GM18508 (cell line): ENCODE data around the gene NPEPL1.

Source experiments
- ATAC-seq: cut with Tn5 transposase; IDR thresholded peaks from one replicate; pipeline ENCODE4 v1.9.1; 2021; ENCODE audit warnings: moderate number of reproducible peaks; ENCODE audit not compliant: insufficient read depth, unreplicated experiment

Gene NPEPL1

DNA sequence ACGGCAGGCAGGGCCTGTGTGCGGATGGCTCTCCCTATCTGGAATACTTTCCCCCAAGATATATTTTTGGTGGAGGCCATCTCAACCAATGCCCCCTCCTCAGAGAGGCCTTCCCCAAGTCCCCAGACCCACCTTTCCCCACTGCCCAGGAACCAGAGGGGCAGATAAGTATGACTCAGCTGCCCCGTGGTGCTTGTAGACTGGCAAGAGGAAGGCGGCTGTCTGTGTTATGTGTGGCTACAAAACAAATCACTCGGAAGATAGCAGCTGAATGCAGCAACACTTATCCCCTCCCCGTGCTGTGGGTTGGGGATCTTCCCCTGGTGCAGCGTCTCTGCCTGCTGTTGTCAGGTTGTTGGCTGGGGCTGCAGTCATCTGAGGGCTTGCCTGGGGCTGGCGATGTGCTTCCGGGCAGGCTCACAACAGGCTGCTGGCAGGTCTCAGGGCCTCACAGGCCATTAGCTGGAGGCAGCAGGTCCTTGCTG, 7.1 kb downstream of the NPEPL1 start:
- ATAC-seq, result no peak

DNA sequence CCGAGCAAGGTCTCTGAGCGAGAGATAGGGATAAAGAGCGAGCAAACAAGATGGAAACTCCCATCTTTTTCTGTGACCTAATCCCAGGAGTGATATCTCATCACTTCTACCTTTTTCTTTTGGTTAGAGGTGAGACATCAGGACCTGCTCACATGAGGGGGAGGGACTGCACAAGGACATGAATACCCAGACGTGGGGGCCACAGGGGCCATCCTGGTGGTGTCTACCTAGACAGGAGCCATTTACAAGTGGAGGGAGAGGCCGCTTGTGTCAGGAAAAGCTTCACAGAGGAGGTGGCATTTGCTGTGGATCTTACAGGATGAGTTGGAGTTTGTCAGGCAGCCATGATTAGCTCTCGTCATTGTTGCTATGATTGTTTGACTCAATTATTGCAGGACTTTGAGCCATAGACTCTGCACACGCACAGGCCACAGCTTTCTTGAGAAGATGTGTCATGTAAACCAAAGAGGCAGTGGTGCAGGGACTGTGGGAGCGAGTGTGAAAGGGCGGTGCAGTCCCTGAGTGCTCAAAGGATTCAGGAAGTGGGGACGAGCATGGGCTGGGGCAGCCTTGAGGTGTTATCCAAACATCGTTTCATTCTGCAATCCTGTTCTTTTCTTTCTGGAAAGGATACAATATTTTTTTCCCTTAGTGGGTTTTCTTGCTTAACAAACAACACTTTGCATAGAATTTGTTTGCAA, 7.7 kb downstream of the NPEPL1 start:
- no peak for ATAC-seq

DNA sequence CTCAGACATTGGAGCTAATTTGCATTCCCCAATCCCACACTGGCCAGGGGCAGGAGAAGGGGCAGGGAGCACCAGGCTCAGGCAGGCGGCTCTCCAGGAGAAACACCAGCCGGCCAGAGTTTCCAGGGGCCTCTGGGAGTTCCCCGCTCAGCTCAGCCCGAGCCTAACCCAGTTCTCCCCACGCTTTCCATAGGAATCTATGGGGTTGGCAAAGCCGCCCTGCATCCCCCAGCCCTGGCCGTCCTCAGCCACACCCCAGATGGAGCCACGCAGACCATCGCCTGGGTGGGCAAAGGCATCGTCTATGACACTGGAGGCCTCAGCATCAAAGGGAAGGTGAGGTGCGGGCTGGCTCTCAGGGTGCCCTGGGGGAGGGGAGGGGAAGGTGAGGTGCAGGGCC, 8.2 kb downstream of the NPEPL1 start:
- no peak for ATAC-seq

DNA sequence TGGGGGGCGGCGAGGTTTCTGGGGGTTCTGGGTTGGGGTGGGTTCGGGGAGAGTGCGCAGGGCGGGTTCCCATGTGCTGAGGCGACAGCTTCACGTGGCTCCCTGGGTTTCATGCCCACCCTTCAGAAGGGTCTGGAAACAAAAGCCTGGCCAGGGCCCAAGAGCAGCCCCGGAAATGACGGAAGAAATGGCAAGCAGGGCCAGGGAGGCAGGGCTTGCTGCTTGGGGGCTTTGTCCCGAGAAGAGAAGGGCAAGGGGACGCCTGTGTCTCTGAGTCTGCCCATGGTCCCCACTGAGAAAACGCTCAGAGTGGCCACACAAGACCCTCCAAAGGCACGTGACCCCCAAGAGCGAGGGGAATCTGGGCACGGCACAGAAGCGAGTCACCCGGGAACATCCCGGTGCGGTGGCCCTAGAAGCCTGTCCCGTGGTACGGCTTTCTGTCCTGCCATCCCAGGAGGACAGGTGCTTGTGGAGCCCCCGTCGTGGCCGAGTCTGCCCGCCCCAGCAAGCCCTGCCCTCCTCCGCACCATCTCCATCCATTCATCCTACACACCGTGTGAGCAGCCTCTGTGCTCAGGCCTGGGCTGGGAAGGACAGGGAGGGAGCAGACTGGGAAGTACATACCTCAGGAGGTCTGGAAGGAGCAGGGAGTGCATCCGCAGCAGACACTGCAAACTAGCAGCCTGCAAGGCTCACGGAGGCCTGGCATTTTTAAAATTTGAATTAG, 9.0 kb downstream of the NPEPL1 start:
- ATAC-seq, result no peak

DNA sequence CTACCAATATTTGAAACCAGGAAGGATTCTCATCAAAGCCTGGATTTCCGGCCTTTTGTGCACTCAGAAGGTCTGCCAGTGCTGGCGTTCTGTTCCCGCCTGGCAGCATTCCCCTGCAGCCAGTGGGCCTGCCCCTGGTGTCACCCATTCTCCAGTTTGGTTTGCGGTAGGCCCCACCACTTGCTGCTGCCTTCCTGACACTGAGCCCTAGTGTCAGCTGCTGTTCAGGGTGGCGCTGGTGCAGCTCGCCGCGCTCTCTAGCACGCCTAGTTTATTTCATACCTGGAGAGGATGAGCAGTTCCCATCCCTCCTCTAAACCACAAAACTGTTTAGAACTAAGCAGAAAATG, 9.5 kb downstream of the NPEPL1 start:
- ATAC-seq, result no peak

DNA sequence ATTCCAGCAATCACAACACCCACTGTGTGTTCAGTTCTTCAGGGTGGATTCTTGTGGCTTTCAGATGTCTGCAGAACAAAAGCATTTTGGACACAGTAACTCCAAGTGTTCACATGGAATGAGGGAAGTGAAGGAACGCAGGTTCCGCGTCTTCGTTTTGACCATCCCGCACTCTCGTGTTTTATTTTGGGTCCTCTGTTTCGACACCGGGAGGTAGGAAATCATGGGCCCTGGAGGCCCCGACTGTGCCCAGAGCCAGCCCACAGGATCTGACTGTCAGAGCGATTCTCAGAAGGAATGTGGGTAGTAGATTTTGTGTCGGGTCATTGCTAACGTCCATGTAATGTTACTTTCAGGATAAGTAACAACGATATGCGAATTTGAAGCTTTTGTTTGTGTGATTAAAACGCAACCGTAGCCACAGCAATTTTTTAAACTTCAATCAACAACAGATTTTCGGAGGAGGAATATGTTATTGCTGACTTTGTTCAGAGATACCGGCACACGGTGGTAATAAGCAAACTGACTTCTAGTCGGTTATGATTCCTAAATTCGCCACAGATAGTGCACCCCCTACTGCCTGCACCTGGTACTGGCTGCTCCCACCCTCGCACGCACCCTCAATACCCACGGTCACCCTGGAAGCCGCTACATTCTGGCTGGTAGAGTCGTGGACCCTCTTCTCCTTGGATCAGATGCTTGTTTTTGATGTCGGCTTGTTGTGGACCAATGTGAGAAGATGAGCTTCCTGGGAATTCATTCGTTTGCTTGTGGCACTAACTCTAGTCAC, 10.5 kb downstream of the NPEPL1 start:
- no peak for ATAC-seq

DNA sequence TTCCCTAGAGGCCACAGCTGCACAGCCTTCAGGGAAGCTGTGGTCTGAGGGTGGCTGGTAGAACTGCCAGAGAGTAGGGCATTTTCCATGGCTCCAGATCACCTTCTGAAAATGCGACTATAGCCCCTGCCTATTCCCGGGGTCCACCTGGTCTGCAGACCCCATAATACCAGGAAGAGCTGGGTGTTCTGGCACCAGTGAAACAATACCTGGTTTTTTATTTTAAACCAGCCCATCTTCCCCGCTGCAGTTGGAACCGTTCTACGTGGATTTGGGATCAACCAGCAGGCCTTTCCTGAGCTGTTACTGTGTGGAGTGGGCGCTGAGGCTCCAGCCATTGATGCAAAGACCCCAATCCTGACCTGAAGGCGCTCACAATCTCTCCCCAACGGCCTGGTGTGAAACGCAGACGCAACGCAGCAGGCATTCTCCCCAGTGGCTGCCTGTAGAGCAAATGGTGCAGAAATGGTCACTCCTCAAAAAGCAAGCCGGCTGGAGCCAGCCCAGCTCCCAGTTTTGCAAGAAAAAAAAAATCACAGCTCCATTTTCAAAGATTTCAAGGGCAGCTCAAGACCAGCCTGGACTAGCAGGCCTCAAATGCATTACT, 11.3 kb downstream of the NPEPL1 start:
- no peak for ATAC-seq

DNA sequence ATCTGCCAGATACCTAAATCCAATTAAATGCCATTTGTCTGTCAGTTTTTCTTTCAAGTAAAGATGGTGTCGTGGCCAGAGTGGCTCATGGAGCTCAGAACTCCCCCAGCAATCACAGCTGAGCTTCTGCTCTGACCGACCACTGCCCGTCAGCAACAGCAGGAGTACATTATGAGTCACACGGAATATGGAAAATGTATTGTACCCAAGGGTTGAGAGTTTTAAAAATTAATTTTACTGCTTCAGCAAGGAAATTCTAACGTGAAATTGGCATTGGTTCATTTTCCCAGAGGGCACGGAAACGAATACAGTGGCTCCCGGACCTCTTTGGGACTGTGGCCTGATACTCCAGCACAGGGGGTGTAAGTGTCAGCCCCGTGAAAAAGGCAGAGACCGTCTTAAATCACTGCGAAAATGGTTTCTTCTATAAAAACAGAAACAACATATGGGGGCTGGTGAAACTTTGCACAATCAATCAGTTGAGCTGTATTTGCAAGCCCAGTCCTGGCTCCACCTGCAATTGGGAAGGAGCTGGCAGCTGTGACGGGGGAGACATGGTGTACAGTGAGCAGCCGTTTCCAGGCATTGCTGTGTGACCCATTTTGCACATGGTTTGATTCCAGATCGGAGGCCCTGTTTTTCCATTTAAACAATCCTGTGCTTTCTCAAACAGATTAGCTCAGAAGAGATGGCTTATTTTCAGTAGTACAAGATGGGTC, 12.8 kb downstream of the NPEPL1 start:
- ATAC-seq, result no peak

DNA sequence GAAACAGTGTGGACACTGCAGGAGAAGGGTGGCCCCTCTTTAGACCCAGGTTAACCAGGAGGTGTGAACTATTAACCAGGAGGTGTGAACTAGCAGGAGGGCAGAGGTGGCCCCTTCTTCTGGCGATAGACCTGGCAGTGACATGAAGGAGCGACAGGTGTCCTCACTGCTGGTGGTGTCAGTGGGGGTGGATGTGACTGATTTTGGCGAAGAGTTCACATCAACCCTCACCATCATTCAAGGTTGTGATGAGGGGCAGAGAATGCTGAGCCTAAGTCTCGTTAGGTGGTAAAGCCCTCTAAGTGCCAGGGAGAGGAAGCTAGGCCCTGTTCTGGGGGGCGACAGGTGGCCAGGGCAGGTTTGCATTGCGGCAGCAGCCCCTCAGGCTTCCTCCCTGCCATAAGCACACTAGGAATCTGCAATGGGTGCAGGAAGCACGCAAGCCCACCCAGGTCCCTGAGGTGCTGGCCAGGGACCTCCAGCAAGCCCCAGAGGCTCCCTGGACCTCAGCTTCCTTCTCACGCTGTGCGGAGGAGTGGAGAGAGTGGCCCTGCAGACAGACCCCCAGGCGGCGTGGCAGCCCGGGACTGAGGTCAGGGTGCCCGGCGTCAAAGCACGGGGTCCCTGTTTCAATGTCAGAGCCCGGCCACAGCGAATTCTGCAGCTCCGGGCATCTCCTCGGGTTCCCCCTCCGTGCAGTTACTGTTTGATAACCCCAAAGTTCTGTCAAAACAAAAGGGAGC, 13.7 kb downstream of the NPEPL1 start:
- ATAC-seq, result no peak

DNA sequence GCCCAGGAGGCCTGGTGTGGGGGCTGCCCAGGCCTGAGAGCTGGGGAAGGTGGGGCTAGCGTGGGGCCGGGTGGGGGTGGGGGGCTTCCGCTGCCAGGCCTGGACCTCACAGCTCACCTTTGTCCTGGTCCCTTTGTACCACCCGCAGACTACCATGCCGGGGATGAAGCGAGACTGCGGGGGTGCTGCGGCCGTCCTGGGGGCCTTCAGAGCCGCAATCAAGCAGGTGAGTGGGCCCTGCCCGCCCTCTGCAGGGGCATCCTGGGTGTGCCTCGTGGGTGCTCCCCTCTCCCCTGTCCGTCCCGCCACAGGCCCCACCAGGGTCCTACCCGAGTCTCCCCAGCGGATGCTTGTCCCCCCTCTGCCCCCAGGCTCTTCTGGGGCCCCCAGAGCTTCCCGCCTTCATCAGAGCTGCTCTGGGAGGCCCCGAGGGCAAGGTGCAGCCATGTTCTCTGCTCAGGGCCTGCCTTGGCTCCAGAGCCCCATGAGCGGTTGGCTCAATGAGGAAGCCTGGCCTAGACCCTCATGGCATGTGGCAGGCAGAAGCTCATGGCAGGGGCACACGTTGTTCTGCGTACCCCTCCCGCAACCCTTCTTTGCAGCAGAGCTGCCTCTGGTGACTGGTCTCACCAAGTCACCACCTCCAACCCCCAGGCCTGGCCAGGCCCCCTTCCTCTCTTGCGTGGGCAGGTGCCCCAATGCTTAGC, 14.5 kb downstream of the NPEPL1 start:
- ATAC-seq, result no peak

DNA sequence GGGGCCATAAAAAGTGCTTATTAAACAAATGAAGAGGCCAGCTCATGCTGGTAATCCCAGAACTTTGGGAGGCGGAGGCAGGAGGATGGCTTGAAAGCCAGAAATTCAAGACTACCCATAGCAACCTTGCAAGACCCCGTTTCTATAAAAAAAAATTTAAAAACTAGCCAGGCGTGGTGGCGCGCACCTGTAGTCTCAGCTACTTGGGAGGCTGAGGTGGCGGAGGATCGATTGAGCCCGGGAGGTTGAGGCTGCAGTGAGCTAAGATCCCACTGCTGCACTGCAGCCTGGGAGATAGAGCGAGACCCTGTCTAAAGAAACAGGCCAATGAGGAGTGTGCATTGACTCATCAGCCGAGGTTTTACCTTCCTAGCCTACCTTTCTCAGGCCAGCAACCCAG, 15.2 kb downstream of the NPEPL1 start:
- ATAC-seq, result no peak

DNA sequence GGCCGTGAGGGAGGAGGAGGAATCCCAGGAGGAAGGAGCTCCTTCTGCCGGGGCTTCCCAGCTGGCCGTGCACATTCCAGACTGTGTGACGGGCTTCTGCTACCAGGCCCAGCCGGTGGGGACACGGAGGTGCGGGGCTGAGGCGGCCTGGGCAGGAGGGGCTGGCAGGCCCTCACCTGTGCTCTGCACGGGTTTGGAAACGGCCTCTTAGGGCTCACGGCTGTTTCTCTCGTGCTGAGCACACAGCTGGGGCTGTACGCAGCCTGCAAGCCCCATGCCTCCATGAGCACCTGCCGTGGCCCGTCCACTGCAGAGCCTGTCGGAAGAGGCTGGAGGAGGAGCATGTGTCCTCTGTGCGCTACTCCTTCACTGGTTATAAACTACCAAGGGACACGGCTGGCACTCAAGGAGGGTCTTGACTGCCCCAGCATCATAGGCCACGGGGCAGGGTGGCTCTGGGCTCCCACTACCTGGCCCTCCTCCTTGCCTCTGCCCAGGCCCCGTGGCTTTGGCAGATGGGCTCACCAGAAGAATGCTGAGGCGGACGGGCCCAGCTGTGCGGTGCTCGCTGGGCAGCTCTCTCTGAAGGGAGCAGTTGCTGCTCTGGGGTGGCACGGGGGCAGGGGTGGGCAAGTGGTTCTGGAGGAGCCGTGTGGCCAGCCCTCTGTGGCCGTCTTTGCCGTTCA, 15.8 kb downstream of the NPEPL1 start:
- ATAC-seq, result no peak

DNA sequence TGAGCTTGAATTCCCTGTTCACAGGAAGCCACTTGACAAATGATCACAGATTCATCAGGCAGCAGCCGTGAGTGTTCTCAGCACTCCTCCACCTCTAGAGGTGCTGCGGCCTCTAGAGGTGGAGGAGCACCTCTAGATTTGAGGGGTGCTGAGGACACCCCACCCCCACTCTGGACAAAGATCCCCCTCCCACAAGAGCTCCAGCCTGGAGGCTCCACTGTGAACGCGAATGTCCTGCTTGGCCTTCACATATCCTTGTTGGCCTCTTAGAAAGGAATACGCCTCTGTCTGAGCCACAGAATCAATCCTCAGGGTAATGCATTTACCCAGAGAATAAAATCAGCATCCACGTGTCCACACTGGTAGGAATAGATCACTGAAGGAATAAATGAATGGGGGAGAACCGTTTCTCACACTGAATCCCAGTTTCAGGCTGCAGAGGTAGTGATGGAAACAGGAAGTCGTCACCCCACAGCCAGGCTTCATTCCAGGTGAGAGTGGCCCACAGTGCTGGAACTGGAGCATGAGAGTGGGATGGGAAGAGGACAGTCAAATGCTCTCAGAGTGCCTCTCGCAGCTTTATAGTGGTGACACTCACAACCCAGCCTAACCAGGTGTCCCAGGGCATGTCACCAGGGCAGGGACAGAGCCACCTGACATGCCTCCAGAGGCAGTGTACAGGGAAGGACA, 16.6 kb downstream of the NPEPL1 start:
- no peak for ATAC-seq

DNA sequence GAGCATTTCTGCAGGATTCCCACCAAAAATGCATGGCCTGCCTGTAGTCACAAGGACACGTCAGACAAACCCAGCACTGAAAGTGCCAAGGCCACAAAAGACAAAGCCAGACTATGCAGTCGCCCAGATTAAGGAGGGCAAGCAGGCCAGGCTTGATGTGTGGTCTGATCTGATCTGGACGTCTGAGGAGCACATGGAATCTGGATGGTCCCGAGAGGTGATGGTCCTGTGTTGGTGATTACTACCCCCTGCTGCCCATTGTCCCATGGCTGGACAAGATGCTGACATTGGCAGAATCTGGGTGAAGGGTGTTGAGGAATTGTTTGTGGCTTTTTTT, 17.1 kb downstream of the NPEPL1 start:
- ATAC-seq, result no peak

DNA sequence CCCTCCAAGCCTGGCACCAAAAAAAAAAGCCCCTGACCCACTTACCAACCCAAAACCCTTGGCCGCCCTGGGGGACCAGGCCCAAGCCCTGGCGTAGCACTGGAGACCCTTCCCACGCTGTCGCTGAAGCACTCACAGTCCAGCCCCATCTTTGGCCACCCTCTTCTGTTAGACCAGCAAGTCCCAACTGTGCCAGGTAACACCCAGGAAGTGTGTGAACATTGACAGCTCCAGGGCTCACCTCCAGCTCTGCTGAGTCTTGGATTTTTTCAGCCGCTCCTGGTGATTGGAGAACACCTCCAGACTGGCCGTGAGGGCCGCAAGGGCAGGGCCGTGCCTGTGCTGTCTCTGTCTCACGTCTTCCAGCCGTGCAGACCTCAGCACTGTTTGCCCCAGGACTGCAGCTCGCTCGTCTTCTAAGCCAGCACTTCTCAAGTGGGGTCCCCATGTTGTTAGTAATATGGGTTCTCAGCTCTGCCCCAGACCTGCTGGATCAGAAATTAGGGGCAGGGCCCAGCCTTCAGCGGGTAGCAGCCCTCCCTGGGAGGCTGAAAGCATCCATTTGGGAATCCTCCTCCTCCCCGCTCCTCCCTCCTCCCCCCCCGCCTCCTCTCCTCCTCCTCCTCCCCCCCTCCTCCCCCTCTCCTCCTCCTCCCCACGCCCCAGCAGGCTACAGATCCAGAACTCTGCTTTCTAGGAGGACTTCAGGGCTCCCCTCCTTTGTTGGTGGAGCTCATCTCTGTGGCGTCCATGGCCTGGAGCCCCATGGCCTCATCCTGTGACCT, 18.1 kb downstream of the NPEPL1 start:
- no peak for ATAC-seq

DNA sequence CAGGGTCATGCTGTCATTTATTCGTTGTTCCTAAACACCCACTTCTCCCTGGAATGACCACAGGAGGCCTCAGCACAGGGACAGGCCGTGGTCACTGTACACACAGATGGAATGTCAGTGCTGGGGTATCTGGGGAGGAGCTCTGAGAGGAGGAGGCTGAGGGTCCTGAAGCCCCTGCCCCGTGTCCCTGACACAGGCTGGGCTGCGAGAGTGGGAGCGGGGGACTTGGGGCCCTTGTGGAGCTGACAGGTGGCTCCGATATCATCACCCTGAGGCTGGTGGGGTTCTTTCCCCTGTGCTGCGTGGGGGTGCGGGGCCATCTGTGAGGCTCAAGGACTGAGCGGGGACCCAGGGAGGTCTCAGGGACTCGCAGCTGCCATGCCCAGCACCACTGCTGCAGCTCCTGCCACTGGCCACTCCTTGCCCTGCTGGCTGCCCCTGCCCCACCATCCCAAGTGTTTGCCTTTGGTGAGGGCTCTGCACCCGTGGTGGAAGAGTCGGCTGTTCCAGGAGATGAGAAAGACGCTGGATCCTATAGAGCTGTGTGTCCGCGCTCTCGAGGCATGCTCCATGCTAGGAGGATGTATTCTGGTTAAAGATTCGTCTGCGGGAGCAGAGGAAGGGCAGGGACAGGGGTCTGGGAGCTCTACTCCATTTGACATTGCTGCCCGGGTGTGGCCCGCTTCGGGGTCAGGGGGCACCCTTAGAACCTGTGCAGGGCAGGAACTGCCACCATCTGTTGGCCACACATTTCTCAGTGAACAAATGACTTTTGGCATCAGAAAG, 18.9 kb downstream of the NPEPL1 start:
- no peak for ATAC-seq
